ENCODE measurements around the gene XKR7.

DNA sequence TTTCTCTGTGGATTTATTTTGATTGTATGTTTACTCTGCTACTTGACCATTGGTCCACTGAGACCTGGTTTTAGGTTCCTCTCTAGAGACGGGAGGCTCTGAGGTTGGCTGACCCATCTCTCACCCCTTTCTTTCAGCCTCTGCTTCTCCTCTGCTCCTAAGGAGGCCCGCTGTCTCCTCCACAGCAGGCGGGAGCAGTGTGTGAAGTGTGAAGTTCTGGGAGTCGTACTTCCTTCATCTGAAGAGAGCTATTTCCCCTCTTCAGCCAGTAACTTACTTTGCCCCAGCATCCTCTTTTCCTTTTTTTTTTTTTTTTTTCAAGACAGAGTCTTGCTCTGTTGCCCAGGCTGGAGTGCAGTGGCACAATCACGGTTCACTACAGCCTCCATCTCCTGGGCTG is 37.2 kb upstream of the XKR7 start:
- TF ChIP-seq, protein P1, sequence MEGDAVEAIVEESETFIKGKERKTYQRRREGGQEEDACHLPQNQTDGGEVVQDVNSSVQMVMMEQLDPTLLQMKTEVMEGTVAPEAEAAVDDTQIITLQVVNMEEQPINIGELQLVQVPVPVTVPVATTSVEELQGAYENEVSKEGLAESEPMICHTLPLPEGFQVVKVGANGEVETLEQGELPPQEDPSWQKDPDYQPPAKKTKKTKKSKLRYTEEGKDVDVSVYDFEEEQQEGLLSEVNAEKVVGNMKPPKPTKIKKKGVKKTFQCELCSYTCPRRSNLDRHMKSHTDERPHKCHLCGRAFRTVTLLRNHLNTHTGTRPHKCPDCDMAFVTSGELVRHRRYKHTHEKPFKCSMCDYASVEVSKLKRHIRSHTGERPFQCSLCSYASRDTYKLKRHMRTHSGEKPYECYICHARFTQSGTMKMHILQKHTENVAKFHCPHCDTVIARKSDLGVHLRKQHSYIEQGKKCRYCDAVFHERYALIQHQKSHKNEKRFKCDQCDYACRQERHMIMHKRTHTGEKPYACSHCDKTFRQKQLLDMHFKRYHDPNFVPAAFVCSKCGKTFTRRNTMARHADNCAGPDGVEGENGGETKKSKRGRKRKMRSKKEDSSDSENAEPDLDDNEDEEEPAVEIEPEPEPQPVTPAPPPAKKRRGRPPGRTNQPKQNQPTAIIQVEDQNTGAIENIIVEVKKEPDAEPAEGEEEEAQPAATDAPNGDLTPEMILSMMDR (IDR thresholded peaks at IDR 0.05), result no peak
- TF ChIP-seq POLR2A (IDR thresholded peaks at IDR 0.05), result no peak
- no peak for TF ChIP-seq POLR2AphosphoS5 (IDR thresholded peaks at IDR 0.05)
- TF ChIP-seq EP300 (IDR thresholded peaks at IDR 0.05), result no peak
